ENCODE measurements around the gene PLK2.

DNA sequence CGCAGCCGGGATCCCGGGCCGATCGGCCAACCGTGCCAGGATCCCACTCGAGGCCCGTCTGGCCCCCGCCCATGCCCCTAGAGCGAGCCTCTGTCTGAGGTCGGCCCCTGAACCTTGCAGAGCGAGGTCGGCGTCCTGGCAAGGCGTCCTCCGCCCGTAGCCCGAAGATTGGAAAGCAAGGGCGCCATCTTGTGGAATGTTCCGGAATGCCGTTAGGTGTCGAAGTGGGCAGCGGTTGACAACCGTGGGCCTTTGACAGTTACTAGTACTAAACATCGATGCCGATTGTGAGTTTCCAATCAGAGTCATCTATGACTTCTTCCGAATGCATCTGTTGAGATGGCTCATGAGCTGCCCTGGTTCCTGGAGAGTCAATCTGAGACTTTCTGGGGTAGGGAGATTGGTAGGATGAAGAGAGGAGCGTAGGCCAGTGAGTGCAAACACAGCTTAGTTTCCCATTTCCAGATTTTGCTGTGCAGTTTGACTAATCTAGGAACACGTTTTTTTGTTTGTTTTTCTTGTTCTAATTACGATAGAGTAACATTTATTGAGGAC is 923 bp upstream of the PLK2 start:
- no peak for TF ChIP-seq POLR2A (IDR thresholded peaks at IDR 0.05)
- TF ChIP-seq, protein P1, sequence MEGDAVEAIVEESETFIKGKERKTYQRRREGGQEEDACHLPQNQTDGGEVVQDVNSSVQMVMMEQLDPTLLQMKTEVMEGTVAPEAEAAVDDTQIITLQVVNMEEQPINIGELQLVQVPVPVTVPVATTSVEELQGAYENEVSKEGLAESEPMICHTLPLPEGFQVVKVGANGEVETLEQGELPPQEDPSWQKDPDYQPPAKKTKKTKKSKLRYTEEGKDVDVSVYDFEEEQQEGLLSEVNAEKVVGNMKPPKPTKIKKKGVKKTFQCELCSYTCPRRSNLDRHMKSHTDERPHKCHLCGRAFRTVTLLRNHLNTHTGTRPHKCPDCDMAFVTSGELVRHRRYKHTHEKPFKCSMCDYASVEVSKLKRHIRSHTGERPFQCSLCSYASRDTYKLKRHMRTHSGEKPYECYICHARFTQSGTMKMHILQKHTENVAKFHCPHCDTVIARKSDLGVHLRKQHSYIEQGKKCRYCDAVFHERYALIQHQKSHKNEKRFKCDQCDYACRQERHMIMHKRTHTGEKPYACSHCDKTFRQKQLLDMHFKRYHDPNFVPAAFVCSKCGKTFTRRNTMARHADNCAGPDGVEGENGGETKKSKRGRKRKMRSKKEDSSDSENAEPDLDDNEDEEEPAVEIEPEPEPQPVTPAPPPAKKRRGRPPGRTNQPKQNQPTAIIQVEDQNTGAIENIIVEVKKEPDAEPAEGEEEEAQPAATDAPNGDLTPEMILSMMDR (IDR thresholded peaks at IDR 0.05) = peak; percentile 72 to 84 (median 74)
